ENCODE measurements around the gene FBXL7. TPM values are rescaled to one million over a fixed set of nuclear protein-coding genes. Genes with fewer than 3 reads are reported as not detected.

The FBXL7 gene
- total and polyA plus RNA-seq, 9 of the 15 experiments (the other 6 are each of a cell fraction or from before 2014, with no cell fraction given): 0.04 to 0.08 TPM; not detected in 7

DNA sequence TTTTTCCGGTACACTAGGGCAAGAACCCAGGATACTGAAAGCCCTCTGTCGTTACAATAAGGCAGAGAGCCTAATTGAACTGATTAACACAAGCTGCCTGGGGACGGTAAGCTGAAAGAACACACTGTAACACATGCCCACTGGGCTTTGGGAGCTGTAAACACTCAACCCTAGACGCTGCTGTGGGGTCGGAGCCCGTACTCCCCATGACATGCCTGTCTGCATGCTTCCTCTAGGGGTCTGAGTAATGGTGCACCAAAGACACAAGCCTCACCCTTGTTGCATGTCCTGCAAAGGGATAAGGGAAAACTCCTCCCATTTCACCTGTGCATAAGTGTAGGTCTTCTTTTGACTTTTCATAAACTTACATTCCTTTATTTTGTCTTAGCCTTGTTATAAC is 194.0 kb downstream of the FBXL7 start:
- 0% methylated on average over 6 of the region's 6 CpGs for WGBS (ENCODE audit: insufficient coverage, low coverage, missing lambda C conversion rate)
- Histone ChIP-seq H3K27me3 (ENCODE audit: control insufficient read depth in 2 of 2, insufficient read depth in 2 of 2, low read length in 2 of 2) (no peaks in the 10 kb centered on the region), H3K9ac (ENCODE audit: insufficient read depth in 1 of 2, low read depth in 2 of 2, low read length in 2 of 2) (no peak overlapping the region), H4K20me1 (replicated peaks; ENCODE audit: control insufficient read depth, insufficient read depth, low read length) (no peaks in the 10 kb centered on the region), H3K79me2 (ENCODE audit: control insufficient read depth, insufficient read depth, low read length) (no peaks in the 10 kb centered on the region), H3K9me3 (replicated peaks; ENCODE audit: control insufficient read depth, insufficient read depth, low read depth, low read length) (no peaks in the 10 kb centered on the region; the same call in 1 of the 2 replicates), H3K4me2 (ENCODE audit: insufficient read depth, low read length) (no peak overlapping the region), H3K4me3 (no peak overlapping the region), H3K27ac (ENCODE audit: extremely low read depth, low read depth, low read length) (no peak overlapping the region), H3K9me1 (ENCODE audit: control insufficient read depth, insufficient read depth, low read length) (no peaks in the 10 kb centered on the region), H3K4me1 (replicated peaks in 1 of 2; ENCODE audit: control insufficient read depth in 2 of 2, insufficient read depth in 2 of 2, low read length in 2 of 2) (no peaks in the 10 kb centered on the region), H2AFZ (ENCODE audit: low read depth, low read length) (no peak overlapping the region), H3K36me3 (ENCODE audit: control insufficient read depth, insufficient read depth, low read length) (no peaks in the 10 kb centered on the region)
- no peak for TF ChIP-seq HDGF (IDR thresholded peaks at IDR 0.05)
- no peak for TF ChIP-seq MTA2 (IDR thresholded peaks at IDR 0.05; ENCODE audit: low read depth)
- TF ChIP-seq RBM34 (IDR thresholded peaks at IDR 0.05; ENCODE audit: borderline replicate concordance, insufficient read depth, low read length): no peak
- no peak for TF ChIP-seq ZNF134 (CRISPR knock-in tag; conservative IDR thresholded peaks at IDR 0.05)
- no peak for TF ChIP-seq LARP7 (IDR thresholded peaks at IDR 0.05)
- TF ChIP-seq, protein P1, sequence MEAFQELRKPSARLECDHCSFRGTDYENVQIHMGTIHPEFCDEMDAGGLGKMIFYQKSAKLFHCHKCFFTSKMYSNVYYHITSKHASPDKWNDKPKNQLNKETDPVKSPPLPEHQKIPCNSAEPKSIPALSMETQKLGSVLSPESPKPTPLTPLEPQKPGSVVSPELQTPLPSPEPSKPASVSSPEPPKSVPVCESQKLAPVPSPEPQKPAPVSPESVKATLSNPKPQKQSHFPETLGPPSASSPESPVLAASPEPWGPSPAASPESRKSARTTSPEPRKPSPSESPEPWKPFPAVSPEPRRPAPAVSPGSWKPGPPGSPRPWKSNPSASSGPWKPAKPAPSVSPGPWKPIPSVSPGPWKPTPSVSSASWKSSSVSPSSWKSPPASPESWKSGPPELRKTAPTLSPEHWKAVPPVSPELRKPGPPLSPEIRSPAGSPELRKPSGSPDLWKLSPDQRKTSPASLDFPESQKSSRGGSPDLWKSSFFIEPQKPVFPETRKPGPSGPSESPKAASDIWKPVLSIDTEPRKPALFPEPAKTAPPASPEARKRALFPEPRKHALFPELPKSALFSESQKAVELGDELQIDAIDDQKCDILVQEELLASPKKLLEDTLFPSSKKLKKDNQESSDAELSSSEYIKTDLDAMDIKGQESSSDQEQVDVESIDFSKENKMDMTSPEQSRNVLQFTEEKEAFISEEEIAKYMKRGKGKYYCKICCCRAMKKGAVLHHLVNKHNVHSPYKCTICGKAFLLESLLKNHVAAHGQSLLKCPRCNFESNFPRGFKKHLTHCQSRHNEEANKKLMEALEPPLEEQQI (IDR thresholded peaks at IDR 0.05): no peak
- TF ChIP-seq, protein P2, sequence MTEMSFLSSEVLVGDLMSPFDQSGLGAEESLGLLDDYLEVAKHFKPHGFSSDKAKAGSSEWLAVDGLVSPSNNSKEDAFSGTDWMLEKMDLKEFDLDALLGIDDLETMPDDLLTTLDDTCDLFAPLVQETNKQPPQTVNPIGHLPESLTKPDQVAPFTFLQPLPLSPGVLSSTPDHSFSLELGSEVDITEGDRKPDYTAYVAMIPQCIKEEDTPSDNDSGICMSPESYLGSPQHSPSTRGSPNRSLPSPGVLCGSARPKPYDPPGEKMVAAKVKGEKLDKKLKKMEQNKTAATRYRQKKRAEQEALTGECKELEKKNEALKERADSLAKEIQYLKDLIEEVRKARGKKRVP (CRISPR knock-in tag; IDR thresholded peaks at IDR 0.05): no peak
- no peak for TF ChIP-seq SOX6 (IDR thresholded peaks at IDR 0.05)
- TF ChIP-seq HEY1 (CRISPR knock-in tag; IDR thresholded peaks at IDR 0.05; ENCODE audit: borderline replicate concordance): no peak
- TF ChIP-seq, protein P3, sequence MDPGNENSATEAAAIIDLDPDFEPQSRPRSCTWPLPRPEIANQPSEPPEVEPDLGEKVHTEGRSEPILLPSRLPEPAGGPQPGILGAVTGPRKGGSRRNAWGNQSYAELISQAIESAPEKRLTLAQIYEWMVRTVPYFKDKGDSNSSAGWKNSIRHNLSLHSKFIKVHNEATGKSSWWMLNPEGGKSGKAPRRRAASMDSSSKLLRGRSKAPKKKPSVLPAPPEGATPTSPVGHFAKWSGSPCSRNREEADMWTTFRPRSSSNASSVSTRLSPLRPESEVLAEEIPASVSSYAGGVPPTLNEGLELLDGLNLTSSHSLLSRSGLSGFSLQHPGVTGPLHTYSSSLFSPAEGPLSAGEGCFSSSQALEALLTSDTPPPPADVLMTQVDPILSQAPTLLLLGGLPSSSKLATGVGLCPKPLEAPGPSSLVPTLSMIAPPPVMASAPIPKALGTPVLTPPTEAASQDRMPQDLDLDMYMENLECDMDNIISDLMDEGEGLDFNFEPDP (CRISPR knock-in tag; IDR thresholded peaks at IDR 0.05): no peak
- TF ChIP-seq, protein P4, sequence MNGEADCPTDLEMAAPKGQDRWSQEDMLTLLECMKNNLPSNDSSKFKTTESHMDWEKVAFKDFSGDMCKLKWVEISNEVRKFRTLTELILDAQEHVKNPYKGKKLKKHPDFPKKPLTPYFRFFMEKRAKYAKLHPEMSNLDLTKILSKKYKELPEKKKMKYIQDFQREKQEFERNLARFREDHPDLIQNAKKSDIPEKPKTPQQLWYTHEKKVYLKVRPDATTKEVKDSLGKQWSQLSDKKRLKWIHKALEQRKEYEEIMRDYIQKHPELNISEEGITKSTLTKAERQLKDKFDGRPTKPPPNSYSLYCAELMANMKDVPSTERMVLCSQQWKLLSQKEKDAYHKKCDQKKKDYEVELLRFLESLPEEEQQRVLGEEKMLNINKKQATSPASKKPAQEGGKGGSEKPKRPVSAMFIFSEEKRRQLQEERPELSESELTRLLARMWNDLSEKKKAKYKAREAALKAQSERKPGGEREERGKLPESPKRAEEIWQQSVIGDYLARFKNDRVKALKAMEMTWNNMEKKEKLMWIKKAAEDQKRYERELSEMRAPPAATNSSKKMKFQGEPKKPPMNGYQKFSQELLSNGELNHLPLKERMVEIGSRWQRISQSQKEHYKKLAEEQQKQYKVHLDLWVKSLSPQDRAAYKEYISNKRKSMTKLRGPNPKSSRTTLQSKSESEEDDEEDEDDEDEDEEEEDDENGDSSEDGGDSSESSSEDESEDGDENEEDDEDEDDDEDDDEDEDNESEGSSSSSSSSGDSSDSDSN (IDR thresholded peaks at IDR 0.05; ENCODE audit: borderline replicate concordance in 1 of 2, low read depth in 2 of 2, low read length in 2 of 2): no peak
- no peak for TF ChIP-seq NFATC3 (IDR thresholded peaks at IDR 0.05)
- no peak for TF ChIP-seq HOXB6 (CRISPR knock-in tag; IDR thresholded peaks at IDR 0.05; ENCODE audit: borderline replicate concordance)
- TF ChIP-seq DMBX1 (CRISPR knock-in tag; IDR thresholded peaks at IDR 0.05; ENCODE audit: borderline replicate concordance): no peak
- no peak for TF ChIP-seq POLR2H (tag; IDR thresholded peaks at IDR 0.05; ENCODE audit: low read depth)
- no peak for TF ChIP-seq ELF4 (CRISPR knock-in tag; IDR thresholded peaks at IDR 0.05)
- TF ChIP-seq C11orf30 (IDR thresholded peaks at IDR 0.05; ENCODE audit: low read depth): no peak
- TF ChIP-seq NBN (IDR thresholded peaks at IDR 0.05; ENCODE audit: low read depth): no peak
- no peak for DNase-seq (ENCODE audit: extremely low read depth in 1 of 4, low spot score in 3 of 4)
- ChIA-PET CTCF (ENCODE audit: low intra/inter-chr PET ratio) (no interaction called here), POLR2A (no interaction called here)
- BruUV-seq (replicated peaks): no TSS peak
- no peak for FAIRE-seq
- no peak for ATAC-seq
- in situ Hi-C loops (cut with MboI) (no loop called here), intact Hi-C loops (cut with micrococcal nuclease) (no loop called here)

All from K562 (cell line).